ENCODE results near the gene PPP1R12A.
"Not testable (repeated sequence)": the region's sequence is repeated elsewhere in the genome, so short reads cannot be mapped to it uniquely, and the experiment has no call there.

PPP1R12A gene

GRCh38 chr12:79841878-79842265 is 93.0 kb downstream of the PPP1R12A start:
- DNase-seq (ENCODE audit: low read depth in 2 of 2) = no peak

GRCh38 chr12:79841248-79841877 is 93.5 kb downstream of the PPP1R12A start:
- DNase-seq (ENCODE audit: low read depth in 2 of 2) = no peak

DNA sequence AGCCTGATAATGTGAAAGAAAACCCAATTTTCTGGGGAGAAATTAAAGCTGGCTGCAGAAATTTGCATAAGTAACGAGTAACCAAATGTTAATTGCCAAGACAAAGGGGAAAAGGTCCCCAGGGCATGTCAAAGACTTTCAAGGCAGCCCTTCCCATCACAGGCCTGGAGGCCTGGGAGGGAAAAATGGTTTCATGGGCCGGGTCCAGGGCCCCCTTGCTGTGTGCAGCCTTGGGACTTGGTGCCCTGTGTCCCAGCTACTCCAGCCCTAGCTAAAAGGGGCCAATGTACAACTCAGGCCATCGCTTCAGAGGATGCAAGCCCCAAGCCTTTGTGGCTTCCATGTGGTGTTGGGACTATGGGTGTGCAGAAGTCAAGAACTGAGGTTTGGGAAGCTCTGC is 96.5 kb downstream of the PPP1R12A start:
- DNase-seq (ENCODE audit: low read depth in 2 of 2) = no peak

- no peak for DNase-seq (ENCODE audit: low read depth in 2 of 2)
Observed at GRCh38 chr12:79837575-79837974, 97.3 kb downstream of the PPP1R12A start.

- DNase-seq (ENCODE audit: low read depth in 2 of 2) = no peak
Observed at GRCh38 chr12:79835377-79835843, 99.5 kb downstream of the PPP1R12A start.

GRCh38 chr12:79834712-79835376 is 100.1 kb downstream of the PPP1R12A start:
- DNase-seq (ENCODE audit: low read depth in 2 of 2) = no peak

DNA sequence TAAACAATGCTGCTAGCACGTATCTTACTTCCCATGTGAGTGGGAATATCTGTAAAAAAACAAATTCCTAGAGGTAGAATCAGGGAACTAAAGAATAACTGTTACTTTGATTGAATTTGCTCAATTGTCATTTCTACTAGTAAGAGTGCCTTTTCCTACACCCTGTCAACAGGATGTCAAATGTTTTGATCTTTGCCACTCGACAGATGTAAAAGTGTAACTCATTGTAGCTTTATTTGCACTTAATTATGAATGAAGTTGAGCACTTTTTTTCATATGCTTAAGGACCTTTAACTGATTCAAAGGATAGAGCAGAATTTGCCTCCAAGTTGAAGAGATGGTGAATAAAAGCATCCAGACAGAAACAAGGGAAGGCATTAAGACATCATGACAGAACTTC is 104.5 kb downstream of the PPP1R12A start:
- no peak for DNase-seq (ENCODE audit: low read depth in 2 of 2)

- no peak for DNase-seq (ENCODE audit: low read depth in 2 of 2)
Observed at GRCh38 chr12:79828924-79829323, 106.0 kb downstream of the PPP1R12A start.

DNA sequence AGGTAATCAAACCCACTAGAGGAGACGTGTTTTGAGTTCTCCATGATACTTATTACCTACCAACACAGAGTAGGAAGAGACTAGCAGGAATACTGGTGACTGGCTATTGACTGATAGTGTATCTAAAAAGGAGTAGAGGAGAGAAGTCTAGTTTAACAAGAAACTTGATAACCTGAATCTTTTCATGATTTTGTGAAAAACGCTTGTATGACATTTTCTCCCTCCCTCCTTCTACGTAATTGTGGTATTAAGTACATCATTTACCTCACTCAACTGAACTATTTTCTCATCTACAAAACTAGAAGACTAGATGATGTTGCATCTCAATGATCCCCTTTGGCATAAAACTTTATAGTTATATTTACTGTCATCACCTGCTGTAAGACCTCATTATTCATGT is 107.4 kb downstream of the PPP1R12A start:
- DNase-seq (ENCODE audit: low read depth in 2 of 2) = no peak

DNA sequence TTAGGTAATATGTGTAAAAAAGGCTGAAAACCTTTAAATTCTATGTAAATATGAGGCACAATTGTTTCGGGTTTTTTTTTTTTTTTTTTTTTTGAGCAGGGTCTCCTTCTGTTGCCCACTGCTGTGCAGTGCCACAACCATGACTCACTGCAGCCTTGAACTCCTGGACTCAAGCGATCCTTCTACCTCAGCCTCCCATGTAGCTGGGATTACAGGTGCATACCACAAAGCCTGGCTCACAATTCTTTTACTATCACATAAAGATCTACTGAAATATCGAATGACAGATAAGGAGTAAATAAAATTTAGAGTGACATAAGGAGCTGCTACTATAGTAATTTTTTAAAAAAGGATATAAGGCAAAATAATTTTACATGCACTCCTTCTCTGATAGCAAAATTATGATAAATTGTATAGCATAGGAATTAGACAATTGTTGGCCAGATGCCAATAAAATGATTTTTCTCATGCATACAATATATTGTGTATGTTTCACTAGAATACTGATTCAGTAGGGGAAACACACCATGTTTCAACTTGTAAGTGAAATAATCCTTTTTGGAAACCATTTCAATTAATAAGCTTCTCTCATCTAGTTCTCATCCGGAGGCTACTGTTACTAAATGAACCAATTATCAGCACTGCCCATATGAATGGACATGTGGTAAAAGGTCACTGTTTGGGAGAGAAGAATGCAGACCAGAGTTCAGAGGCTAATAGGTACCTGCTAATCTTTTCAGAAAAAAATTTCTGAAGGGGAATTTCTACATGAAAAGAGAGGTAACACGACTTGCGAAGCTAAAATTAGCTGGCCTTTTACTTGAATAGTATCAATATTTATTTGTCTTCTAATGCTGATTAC is 108.4 kb downstream of the PPP1R12A start:
- no peak for DNase-seq (ENCODE audit: low read depth in 2 of 2)

- DNase-seq (ENCODE audit: low read depth in 2 of 2) = no peak
Observed at GRCh38 chr12:79822475-79822874, 112.4 kb downstream of the PPP1R12A start.

GRCh38 chr12:79818856-79819255 is 116.0 kb downstream of the PPP1R12A start:
- no peak for DNase-seq (ENCODE audit: low read depth in 2 of 2)

- not testable (repeated sequence) for DNase-seq (ENCODE audit: low read depth in 2 of 2)
Observed at GRCh38 chr12:79784366-79785065, 150.4 kb downstream of the PPP1R12A start.

GRCh38 chr12:79782172-79782900 is 152.6 kb downstream of the PPP1R12A start:
- DNase-seq (ENCODE audit: low read depth in 2 of 2) = no peak

DNA sequence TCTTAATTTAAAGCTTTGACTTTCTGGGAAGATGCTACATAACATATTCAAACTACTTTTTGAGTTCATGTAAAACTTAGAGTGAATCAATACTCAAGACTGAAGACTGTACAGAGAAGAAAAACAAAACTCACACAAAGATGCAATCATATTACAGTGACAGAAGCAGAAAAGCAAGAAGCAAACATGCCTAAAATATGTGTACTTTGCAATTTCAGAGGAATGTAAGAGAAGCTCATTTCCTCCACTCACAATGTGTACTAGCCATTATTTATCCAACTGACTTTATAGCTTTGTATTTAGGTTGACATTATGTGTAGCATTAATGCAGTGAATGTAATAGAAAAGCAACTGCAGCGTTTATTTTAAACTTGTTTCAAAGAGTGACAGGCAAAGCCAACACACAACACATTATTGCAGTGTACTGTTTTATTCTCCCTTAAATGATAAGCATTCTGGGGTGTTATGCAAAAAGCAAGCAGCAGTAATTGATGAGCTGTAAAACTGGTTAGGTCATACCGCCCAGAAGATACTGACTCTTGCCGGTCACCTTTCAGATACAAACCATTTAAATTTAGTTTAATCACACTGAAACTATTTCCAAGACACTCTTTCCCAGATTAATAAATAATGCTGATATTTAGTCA is 156.0 kb downstream of the PPP1R12A start:
- no peak for DNase-seq (ENCODE audit: low read depth in 2 of 2)

- DNase-seq (ENCODE audit: low read depth in 2 of 2) = no peak
Observed at GRCh38 chr12:79776111-79776510, 158.8 kb downstream of the PPP1R12A start.

GRCh38 chr12:79775355-79776027 is 159.4 kb downstream of the PPP1R12A start:
- no peak for DNase-seq (ENCODE audit: low read depth in 2 of 2)

DNA sequence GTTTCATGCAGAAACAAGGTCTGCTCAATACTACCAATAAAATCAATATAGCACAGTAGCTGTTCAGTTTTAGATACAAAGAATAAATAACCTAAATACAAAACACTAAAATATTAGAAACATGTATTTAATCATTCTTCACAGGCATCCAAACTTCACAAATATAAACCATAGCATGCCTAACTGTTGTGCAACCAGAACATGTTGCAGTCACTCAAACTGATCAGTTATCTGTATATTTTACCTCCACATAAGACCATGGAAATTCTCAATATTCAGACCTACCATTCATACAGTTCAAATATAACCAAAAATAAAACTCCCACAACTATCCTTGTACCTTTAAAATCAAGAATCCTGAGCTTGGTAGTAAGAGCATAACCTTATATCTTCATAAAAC is 161.0 kb downstream of the PPP1R12A start:
- DNase-seq (ENCODE audit: low read depth in 2 of 2) = no peak

GRCh38 chr12:79769860-79770485 is 164.9 kb downstream of the PPP1R12A start:
- no peak for DNase-seq (ENCODE audit: low read depth in 2 of 2)
